Endothelial cell (in vitro differentiated cells): ENCODE results near the gene LIM2. TPM values are rescaled to one million over a fixed set of nuclear protein-coding genes. Genes with fewer than 3 reads are reported as not detected.

Source experiments
- DNase-seq: peaks from one replicate; pipeline ENCODE4 v3.0.0; 2021; ENCODE audit warnings: low spot score
- H3K27ac Mint-ChIP-seq: one replicate; pipeline ENCODE4 v1.8.0; 2021; ENCODE audit warnings: mixed read lengths, inconsistent platforms; ENCODE audit not compliant: unreplicated experiment
- H3K27me3 Mint-ChIP-seq: one replicate; pipeline ENCODE4 v1.8.0; 2021; ENCODE audit warnings: mild to moderate bottlenecking, moderate library complexity, mixed read lengths, inconsistent platforms; ENCODE audit not compliant: unreplicated experiment
- H3K36me3 Mint-ChIP-seq: one replicate; pipeline ENCODE4 v1.8.0; 2021; ENCODE audit warnings: mild to moderate bottlenecking, low read depth, mixed read lengths, inconsistent platforms; ENCODE audit not compliant: unreplicated experiment
- H3K4me1 Mint-ChIP-seq: one replicate; pipeline ENCODE4 v1.8.0; 2021; ENCODE audit warnings: mild to moderate bottlenecking, mixed read lengths, inconsistent platforms; ENCODE audit not compliant: unreplicated experiment
- H3K4me3 Mint-ChIP-seq: one replicate; pipeline ENCODE4 v1.8.0; 2021; ENCODE audit warnings: mild to moderate bottlenecking, mixed read lengths, inconsistent platforms; ENCODE audit not compliant: unreplicated experiment
- H3K9me3 Mint-ChIP-seq: one replicate; pipeline ENCODE4 v1.8.0; 2021; ENCODE audit warnings: mixed read lengths, inconsistent platforms; ENCODE audit not compliant: unreplicated experiment
- CTCF ChIP-seq: fragments of 200-600 bp; sonication (generic); IDR thresholded peaks from one replicate; pipeline ENCODE4 v1.5.0; 2021; ENCODE audit warnings: antibody characterized with exemption; ENCODE audit not compliant: unreplicated experiment
- total RNA-seq: library from RNA; stranded (reverse); fragmentation: NEBNext Ultra II Directional; extraction: Animal tissue kit (Norgen Biotek cat#: 25700); gene quantifications from one replicate; pipeline ENCODE4 v1.2.1, GENCODE V29; 2021; ENCODE audit not compliant: unreplicated experiment

LIM2 gene
- total RNA-seq, 1 donor from 2014 or later: not detected

DNA sequence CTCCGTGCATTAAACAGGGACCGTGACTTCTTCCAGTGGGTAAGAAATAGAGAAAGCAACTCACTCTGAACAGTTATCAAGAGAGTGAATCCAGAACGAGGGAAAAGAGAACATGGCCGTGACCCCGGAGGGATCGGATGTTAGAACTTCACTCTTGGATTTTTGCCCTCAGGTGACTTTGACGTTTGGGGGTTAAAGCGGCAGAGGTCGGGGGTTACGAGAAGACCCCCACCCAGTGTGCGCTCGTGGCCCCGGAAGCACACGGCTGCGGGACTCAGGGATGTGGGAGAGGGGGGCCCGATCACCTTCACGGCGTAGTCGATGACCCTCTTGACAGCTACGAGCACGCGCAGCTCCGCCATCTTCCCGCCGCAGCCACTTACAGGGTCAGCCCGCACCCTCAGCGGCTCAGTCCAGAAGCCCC lies 21.8 kb downstream of the LIM2 start, which contains the start of gene ETFB:
Gene ETFB, minus strand, starts transcription at position 424 of the 424 bp plus-strand sequence. Its CDS starts 62 bp downstream, at position 362.
- H3K9me3 Mint-ChIP-seq: no peaks in the 10 kb centered on the region

GRCh38 chr19:51365211-51365964 lies 22.4 kb downstream of the LIM2 start:
- Mint-ChIP-seq H3K4me3 (peak overlapping the region; percentile 96), H3K9me3 (no peaks in the 10 kb centered on the region), H3K36me3 (peaks cover 7% of the 10 kb centered on the region), H3K4me1 (peaks cover 18% of the 10 kb centered on the region), H3K27ac (peak overlapping the region; percentile 83), H3K27me3 (peaks cover 10% of the 10 kb centered on the region)
- TF ChIP-seq CTCF: no peak
- DNase-seq: no peak

More for the DNA sequence above, 21.8 kb downstream of the LIM2 start, which contains the start of gene ETFB:
- Mint-ChIP-seq H3K27me3 (peaks cover 10% of the 10 kb centered on the region), H3K4me3 (peak within 1 kb of the TSS; percentile 96), H3K36me3 (peaks cover 10% of the 10 kb centered on the region), H3K27ac (peak within 1 kb of the TSS; percentile 89), H3K4me1 (peaks cover 18% of the 10 kb centered on the region)
- DNase-seq: no peak
- TF ChIP-seq CTCF: no peak

- no peak for DNase-seq
- Mint-ChIP-seq H3K27me3 (peaks cover 10% of the 10 kb centered on the region), H3K27ac (no peak overlapping the region), H3K4me1 (peaks cover 18% of the 10 kb centered on the region), H3K9me3 (no peaks in the 10 kb centered on the region), H3K4me3 (peak overlapping the region; percentile 40), H3K36me3 (peaks cover 4% of the 10 kb centered on the region)
- no peak for TF ChIP-seq CTCF
Measured at GRCh38 chr19:51364200-51365106, 23.3 kb downstream of the LIM2 start.

- Mint-ChIP-seq H3K9me3 (no peaks in the 10 kb centered on the region), H3K36me3 (peaks cover 4% of the 10 kb centered on the region), H3K27me3 (peaks cover 7% of the 10 kb centered on the region), H3K4me3 (no peak overlapping the region), H3K4me1 (peaks cover 9% of the 10 kb centered on the region), H3K27ac (no peak overlapping the region)
- DNase-seq: no peak
- TF ChIP-seq CTCF: no peak
Measured at GRCh38 chr19:51361239-51361638, 26.5 kb downstream of the LIM2 start.
